Measurements from ENCODE around the gene RRP1. TPM values are rescaled to one million over a fixed set of nuclear protein-coding genes. Genes with fewer than 3 reads are reported as not detected.
A peak's percentile ranks its signal among the peaks of the same experiment; 100 is the strongest.

The RRP1 gene
- 10 to 100 TPM; 21.3 to 34.3 TPM for total RNA-seq

- peaks cover 8% of the 10 kb centered on the region for H3K36me3 ChIP-seq
- DNase-seq (ENCODE audit: low spot score) (peak; percentile 39), ATAC-seq (ENCODE audit: insufficient number of reproducible peaks, low FRiP score, low read depth) (peak; percentile 95)
- peak within 1 kb of the TSS; percentile 59 to 74 for H3K27ac ChIP-seq
- TF ChIP-seq CTCF (IDR thresholded peaks at IDR 0.05): peak; percentile 100
- peaks cover 10 to 11% of the 10 kb centered on the region in 2 donors for H3K4me1 ChIP-seq (ENCODE audit: control insufficient read depth in 1 of 2, low read depth in 2 of 2)
- H3K27me3 ChIP-seq (replicated peaks; ENCODE audit: insufficient read depth): no peaks in the 10 kb centered on the region
- H3K9me3 ChIP-seq: no peaks in the 10 kb centered on the region
- H3K4me3 ChIP-seq: peak within 1 kb of the TSS; percentile 83
Measured at GRCh38 chr21:43789276-43790009, at the start of gene RRP1. Gene RRP1 (plus strand): TSS chr21:43789577. CDS start chr21:43789630, 53 bp downstream.

- no peaks in the 10 kb centered on the region for H3K9me3 ChIP-seq
- H3K27ac ChIP-seq: peak overlapping the region in 1 of 2 donors; percentile 68
- no peak for ATAC-seq (ENCODE audit: insufficient number of reproducible peaks, low FRiP score, low read depth)
- H3K36me3 ChIP-seq: peaks cover 20% of the 10 kb centered on the region
- no peak for DNase-seq (ENCODE audit: low spot score)
- peaks cover 6 to 18% of the 10 kb centered on the region in 2 donors for H3K4me1 ChIP-seq (ENCODE audit: control insufficient read depth in 1 of 2, low read depth in 2 of 2)
- no peak overlapping the region for H3K4me3 ChIP-seq
- no peaks in the 10 kb centered on the region for H3K27me3 ChIP-seq (replicated peaks; ENCODE audit: insufficient read depth)
- TF ChIP-seq CTCF (IDR thresholded peaks at IDR 0.05): no peak
Measured at GRCh38 chr21:43739621-43740435, 49.5 kb upstream of the RRP1 start.

- H3K27ac ChIP-seq: peak overlapping the region; percentile 28 to 68
- H3K36me3 ChIP-seq: peaks cover 25% of the 10 kb centered on the region
- no peak overlapping the region for H3K4me3 ChIP-seq
- peak; percentile 14 for ATAC-seq (ENCODE audit: insufficient number of reproducible peaks, low FRiP score, low read depth)
- TF ChIP-seq CTCF (IDR thresholded peaks at IDR 0.05): no peak
- no peak for DNase-seq (ENCODE audit: low spot score)
- H3K4me1 ChIP-seq (ENCODE audit: control insufficient read depth in 1 of 2, low read depth in 2 of 2): peaks cover 0 to 10% of the 10 kb centered on the region in 2 donors
- H3K9me3 ChIP-seq: no peaks in the 10 kb centered on the region
- H3K27me3 ChIP-seq (replicated peaks; ENCODE audit: insufficient read depth): no peaks in the 10 kb centered on the region
Measured at GRCh38 chr21:43740497-43741156, 48.8 kb upstream of the RRP1 start.

- Histone ChIP-seq H3K36me3 (peaks cover 34% of the 10 kb centered on the region), H3K4me1 (ENCODE audit: control insufficient read depth in 1 of 2, low read depth in 2 of 2) (peaks cover 0 to 7% of the 10 kb centered on the region in 2 donors), H3K27ac (no peak overlapping the region), H3K9me3 (no peaks in the 10 kb centered on the region), H3K4me3 (no peak overlapping the region), H3K27me3 (replicated peaks; ENCODE audit: insufficient read depth) (no peaks in the 10 kb centered on the region)
- TF ChIP-seq CTCF (IDR thresholded peaks at IDR 0.05): no peak
- DNase-seq (ENCODE audit: low spot score) (no peak), ATAC-seq (ENCODE audit: insufficient number of reproducible peaks, low FRiP score, low read depth) (no peak)
Measured at GRCh38 chr21:43741423-43742096, 47.8 kb upstream of the RRP1 start.
